OCI-LY3 (cell line): Measurements from ENCODE around the gene KISS1.

ENCODE experiments used
- EZH2phosphoT487 ChIP-seq: fragments of 200-600 bp; shearing (Covaris generic); IDR thresholded peaks from 2 replicates; pipeline ENCODE4 v1.6.1; 2018; ENCODE audit warnings: antibody characterized with exemption, mixed run types, low read depth
- TF ChIP-seq, protein P1 (sequence below): fragments of 200-600, 300-600 bp; sonication (generic); IDR thresholded peaks from 2 replicates; pipeline ENCODE4 v1.5.1; 2014; ENCODE audit warnings: antibody characterized with exemption, low read length, low read depth

GRCh38 chr1:204151552-204152309 lies 44.6 kb downstream of the KISS1 start, which contains the start of gene ETNK2:
- TF ChIP-seq, protein P1, sequence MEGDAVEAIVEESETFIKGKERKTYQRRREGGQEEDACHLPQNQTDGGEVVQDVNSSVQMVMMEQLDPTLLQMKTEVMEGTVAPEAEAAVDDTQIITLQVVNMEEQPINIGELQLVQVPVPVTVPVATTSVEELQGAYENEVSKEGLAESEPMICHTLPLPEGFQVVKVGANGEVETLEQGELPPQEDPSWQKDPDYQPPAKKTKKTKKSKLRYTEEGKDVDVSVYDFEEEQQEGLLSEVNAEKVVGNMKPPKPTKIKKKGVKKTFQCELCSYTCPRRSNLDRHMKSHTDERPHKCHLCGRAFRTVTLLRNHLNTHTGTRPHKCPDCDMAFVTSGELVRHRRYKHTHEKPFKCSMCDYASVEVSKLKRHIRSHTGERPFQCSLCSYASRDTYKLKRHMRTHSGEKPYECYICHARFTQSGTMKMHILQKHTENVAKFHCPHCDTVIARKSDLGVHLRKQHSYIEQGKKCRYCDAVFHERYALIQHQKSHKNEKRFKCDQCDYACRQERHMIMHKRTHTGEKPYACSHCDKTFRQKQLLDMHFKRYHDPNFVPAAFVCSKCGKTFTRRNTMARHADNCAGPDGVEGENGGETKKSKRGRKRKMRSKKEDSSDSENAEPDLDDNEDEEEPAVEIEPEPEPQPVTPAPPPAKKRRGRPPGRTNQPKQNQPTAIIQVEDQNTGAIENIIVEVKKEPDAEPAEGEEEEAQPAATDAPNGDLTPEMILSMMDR = no peak
- TF ChIP-seq EZH2phosphoT487 = no peak
